ELF-1 (cell line): ENCODE measurements around the gene ROBO1.
"Not testable (repeated sequence)": the region's sequence is repeated elsewhere in the genome, so short reads cannot be mapped to it uniquely, and the experiment has no call there.

Source experiments
- DNase-seq: peaks from one replicate; pipeline ENCODE4 v3.0.0-alpha.2; 2016; ENCODE audit warnings: low read depth, low spot score

ROBO1 gene

GRCh38 chr3:79555655-79556054 lies 212.1 kb downstream of the ROBO1 start:
- no peak for DNase-seq

- DNase-seq = no peak
Observed at GRCh38 chr3:79551997-79552396, 215.8 kb downstream of the ROBO1 start.

GRCh38 chr3:79551321-79551892 lies 216.4 kb downstream of the ROBO1 start:
- no peak for DNase-seq

- DNase-seq = no peak
Observed at GRCh38 chr3:79543218-79543982, 224.4 kb downstream of the ROBO1 start.

GRCh38 chr3:79534727-79535126 lies 233.1 kb downstream of the ROBO1 start:
- no peak for DNase-seq

GRCh38 chr3:79531566-79532295 lies 236.1 kb downstream of the ROBO1 start:
- DNase-seq = no peak

GRCh38 chr3:79521221-79521848 lies 246.5 kb downstream of the ROBO1 start:
- peak; percentile 17 for DNase-seq

- DNase-seq = peak; percentile 16
Observed at GRCh38 chr3:79517766-79518413, 249.9 kb downstream of the ROBO1 start.

- no peak for DNase-seq
Observed at GRCh38 chr3:79516795-79517194, 251.0 kb downstream of the ROBO1 start.

GRCh38 chr3:79515072-79515471 lies 252.7 kb downstream of the ROBO1 start:
- no peak for DNase-seq

GRCh38 chr3:79514069-79514468 lies 253.7 kb downstream of the ROBO1 start:
- no peak for DNase-seq

GRCh38 chr3:79506751-79507150 lies 261.0 kb downstream of the ROBO1 start:
- DNase-seq = no peak

GRCh38 chr3:79502216-79502681 lies 265.5 kb downstream of the ROBO1 start:
- DNase-seq = not testable (repeated sequence)

- no peak for DNase-seq
Observed at GRCh38 chr3:79497447-79498111, 270.2 kb downstream of the ROBO1 start.

- no peak for DNase-seq
Observed at GRCh38 chr3:79491029-79491641, 276.7 kb downstream of the ROBO1 start.

GRCh38 chr3:79490165-79491028 lies 277.4 kb downstream of the ROBO1 start:
- no peak for DNase-seq

- DNase-seq = no peak
Observed at GRCh38 chr3:79488407-79488806, 279.4 kb downstream of the ROBO1 start.

GRCh38 chr3:79480746-79481145 lies 287.1 kb downstream of the ROBO1 start:
- DNase-seq = no peak

GRCh38 chr3:79478620-79479019 lies 289.2 kb downstream of the ROBO1 start:
- DNase-seq = no peak

GRCh38 chr3:79477242-79477641 lies 290.6 kb downstream of the ROBO1 start:
- no peak for DNase-seq
